Body of pancreas (tissue), 4 donors: Measurements from ENCODE around the gene WDR19.

Experiments used
- POLR2A ChIP-seq, 3 donors: fragments of 450-650 bp; IDR thresholded peaks; one replicate each; pipeline ENCODE4 v1.6.1; 2016; ENCODE audit warnings: antibody characterized with exemption in 3 of 3, mild to moderate bottlenecking in 2 of 3
- TF ChIP-seq, protein P1 (sequence below), 7 experiments: fragments of 450-650 bp in 4 of 7; fragments of 200-600 bp in 3 of 7; sonication (generic) in 3 of 7; IDR thresholded peaks; one replicate each; pipeline ENCODE4 v1.5.1; 2016 to 2019; ENCODE audit warnings: antibody characterized with exemption in 7 of 7

DNA sequence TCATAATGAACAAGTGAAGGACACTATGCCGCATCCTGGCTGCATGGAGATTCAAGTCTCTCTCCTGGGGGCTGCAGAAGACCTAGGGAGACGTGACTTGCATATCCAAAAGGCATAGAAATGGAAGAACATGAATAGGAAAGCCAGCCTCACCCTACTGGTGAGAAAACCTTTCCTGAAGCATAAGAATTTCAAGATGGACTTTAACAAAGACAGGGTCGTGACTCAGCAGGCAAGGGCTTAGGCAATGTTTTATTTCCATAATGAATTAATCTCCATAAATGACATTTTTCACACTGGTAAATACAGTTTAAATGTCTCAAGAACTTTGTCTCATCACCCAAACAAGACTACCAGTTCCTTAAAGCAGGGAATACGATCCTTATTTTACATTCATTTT, 104.9 kb downstream of the WDR19 start:
- no peak for TF ChIP-seq POLR2A (IDR thresholded peaks at IDR 0.05)
- TF ChIP-seq, protein P1, sequence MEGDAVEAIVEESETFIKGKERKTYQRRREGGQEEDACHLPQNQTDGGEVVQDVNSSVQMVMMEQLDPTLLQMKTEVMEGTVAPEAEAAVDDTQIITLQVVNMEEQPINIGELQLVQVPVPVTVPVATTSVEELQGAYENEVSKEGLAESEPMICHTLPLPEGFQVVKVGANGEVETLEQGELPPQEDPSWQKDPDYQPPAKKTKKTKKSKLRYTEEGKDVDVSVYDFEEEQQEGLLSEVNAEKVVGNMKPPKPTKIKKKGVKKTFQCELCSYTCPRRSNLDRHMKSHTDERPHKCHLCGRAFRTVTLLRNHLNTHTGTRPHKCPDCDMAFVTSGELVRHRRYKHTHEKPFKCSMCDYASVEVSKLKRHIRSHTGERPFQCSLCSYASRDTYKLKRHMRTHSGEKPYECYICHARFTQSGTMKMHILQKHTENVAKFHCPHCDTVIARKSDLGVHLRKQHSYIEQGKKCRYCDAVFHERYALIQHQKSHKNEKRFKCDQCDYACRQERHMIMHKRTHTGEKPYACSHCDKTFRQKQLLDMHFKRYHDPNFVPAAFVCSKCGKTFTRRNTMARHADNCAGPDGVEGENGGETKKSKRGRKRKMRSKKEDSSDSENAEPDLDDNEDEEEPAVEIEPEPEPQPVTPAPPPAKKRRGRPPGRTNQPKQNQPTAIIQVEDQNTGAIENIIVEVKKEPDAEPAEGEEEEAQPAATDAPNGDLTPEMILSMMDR (IDR thresholded peaks at IDR 0.05): no peak
